Stimulated activated CD8-positive, alpha-beta memory T cell treated with anti-CD3 and anti-CD28 coated beads, Interleukin-4, amount 100 ng/mL, for 24 hours (primary cell): ENCODE data around the gene HEATR5A.
"Not testable (repeated sequence)": the region's sequence is repeated elsewhere in the genome, so short reads cannot be mapped to it uniquely, and the experiment has no call there.

Experiments
- DNase-seq: peaks from one replicate; pipeline ENCODE4 v3.0.0-alpha.2; 2020; ENCODE audit warnings: low read depth

The HEATR5A gene

DNA sequence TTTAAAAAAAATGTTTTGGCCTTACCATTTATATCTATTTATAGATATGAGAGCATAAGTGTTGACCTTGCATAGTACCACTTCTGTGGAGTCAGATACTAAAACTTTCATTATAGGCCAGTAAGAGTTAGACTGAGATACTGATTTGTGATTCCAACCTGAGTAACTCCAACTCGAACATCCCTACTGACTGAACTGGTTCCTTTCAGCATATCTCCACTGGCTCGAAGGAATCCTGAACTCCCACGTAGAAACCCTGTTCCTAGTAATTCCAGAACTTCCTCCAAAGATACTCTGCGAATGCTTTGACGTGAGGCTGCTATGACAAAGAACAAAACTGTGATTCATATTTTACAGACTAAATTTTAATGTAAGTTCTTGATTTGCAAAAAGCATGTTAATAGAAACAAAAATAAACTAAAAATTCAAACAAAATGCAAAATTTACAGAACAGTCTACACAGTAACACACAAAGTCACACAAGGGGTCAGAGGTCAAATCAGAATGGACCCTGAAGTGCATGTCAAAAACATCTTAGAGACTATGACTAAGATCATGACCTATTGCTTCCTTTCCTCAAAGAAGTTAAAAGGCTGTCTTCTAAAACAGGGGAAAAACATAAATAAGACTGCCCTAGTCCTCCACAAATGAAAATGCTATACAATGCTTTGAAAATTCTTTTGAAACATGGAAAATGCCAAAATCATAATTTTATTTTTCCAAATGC is 31.5 kb downstream of the HEATR5A start:
- DNase-seq: no peak

DNA sequence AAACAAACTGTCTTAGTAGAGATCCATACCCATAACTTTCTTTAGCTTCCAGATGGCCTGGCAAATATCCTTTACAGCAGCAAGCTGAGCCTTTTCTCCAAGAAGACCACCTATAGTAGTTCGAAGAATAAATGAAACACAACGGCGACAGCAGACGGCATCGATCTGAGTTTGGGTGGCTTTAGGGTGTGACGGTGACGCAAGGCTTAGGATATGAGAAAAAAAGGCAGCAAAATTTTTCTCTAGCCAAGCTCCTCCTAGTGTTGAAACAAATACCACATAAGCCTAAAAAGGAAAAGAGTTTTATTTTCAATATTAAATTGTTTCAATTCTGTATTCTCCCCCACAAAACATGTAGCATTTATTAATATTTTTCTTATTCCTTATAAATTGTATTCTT is 33.3 kb downstream of the HEATR5A start:
- no peak for DNase-seq

DNA sequence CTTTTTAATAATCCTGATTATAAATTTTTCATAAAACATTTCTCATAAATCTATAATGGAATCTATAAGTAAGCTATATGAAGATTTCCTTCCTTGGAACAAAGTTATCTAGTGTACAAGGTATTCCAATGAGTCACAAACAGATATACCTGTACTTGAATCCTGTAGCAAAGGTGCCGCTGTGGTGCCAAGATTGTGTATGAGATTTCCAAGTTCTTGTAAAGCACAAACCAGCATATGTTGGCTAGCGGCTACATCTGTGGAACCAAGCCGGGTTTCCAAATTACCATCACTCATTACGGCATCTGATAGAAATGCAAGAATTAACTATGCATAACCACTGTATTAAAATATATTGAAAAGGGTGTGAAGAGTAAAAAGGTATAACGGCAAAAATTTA is 34.1 kb downstream of the HEATR5A start:
- DNase-seq: no peak

DNA sequence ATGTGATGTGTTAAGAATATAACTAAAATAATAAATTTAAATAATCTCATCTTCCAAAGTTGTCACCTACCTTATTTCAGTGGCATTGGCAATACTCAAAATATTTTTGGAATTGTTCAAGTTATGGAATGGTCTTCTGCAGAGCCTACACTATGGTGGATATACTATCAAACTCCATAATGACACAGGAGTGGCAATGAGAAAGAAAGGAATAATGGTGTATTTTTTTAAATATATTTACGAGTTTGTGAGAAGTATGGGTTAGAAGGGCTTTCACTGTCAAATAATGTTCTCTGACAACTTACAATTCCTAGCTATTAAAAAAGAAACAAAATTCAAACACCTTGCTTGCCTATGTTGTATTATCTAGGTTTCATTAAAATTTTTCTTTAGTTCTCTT is 38.1 kb downstream of the HEATR5A start:
- DNase-seq: no peak

DNA sequence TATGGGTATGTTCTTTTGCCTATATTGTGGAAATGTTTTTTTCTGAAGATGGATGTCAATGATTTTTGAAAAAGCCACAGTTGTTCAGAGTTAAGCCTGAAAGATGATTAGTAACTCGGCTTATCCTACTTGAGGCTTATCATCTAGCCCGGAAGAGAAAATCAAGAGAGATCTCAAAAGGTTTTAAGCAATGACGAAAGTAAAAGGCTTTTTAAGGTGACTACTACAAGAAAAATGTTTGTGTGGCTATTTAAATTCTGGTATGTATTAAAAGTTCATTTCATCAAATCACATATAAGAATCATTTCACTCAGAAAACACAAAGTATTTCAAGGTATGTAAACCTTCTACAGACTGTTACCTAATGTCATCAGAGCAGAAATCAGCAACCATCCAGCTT is 40.2 kb downstream of the HEATR5A start:
- DNase-seq: no peak

DNA sequence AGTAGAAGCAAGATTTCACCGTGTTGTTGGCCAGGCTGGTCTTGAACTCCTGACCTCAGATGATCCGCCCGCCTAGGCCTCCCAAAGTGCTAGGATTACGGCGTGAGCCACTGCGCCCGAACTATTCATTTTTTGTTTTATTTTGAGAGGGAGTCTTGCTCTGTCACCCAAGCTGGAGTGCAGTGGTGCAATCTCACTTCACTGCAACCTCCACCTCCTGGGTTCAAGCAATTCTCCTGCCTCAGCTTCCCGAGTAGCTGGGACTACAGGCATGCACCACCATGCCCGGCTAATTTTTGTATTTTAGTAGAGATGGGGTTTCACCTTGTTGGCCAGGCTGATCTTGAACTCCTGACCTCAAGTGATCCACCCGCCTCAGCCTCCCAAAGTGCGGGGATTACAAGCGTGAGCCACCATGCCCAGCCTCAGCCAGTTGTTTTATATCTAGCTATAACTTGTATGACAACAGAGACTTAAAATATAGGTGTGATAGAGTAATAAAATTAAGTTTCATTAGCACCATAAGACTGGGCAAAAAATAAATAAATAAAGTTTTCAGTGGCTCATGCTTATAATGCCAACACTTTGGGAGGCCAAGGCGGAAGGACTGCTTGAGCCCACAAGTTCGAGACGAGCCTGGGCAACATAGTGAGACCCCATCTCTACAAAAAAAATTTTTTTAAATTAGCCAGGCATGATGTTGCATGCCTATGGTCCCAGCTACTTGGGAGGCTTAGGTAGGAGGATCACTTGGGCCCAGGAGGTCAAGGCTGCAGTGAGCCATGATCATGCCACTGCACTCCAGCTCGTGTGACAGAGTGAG is 41.0 kb downstream of the HEATR5A start:
- DNase-seq: not testable (repeated sequence)

DNA sequence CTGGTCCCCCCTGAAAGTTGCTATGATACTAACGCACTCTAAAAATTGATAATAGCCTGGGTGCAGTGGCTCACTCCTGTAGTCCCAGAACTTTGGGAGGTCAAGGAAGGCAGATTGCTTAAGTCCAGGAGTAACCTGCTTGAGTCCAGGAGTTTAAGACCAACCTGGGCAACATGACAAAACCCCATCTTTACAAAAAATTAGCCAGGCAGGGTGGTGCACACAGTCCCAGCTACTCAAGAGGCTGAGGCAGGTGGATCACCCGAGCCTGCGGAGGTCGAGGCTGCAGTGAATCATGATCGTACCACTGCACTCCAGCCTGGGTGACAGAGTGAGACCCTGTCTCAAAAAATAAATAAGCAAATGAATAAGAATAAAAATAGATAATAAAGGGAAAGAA is 42.9 kb downstream of the HEATR5A start:
- no peak for DNase-seq

DNA sequence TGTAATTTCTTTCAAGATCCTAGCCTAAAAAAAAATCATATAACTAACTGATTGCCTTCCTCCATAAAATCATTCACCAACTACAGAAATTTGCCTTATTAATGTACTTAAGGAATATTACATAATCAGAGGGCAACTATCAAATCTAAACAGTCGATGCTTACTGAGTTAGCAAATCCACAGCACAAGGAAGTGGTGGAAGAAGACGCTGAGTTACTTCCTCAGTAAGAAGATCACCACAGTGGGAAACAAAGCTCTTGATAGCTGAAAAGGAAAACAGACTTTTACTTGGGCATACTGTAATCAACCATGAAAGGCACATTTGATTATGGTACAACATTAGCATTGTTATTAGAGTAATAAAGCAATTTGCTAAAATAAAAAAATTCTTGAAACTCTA is 48.7 kb downstream of the HEATR5A start:
- no peak for DNase-seq

DNA sequence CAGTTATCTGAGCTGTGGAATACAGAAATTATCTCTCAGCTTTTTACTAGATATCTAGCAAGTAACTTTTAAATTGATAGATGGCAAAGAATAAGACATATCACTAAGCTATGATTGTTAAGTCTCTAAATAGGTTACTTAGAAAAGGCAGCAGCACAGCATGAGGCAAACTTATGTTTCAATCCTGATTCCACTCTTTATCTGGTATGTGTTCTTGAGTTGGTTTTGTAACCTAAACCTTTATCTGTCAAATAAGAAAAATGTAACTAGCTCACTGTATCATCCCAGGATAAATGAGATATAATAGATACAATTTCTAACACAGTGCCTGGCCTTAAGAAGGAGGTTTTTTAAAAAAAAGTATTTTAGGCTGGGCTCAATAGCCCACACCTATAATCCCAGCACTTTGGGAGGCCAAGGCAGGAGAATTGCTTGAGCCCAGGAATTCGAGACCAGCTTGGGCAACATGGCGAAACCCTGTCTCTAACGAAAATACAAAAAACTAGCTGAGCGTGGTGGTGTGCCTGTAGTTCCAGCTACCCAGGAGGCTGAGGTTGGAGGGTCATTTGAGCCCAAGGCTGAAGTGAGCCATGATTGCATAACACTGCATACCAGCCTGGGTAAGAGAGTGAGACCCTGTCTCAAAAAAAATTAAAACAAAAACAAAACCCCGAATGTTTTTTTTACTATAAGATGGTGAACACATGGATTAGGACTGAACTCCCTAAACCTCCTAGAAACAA is 56.8 kb downstream of the HEATR5A start:
- no peak for DNase-seq

DNA sequence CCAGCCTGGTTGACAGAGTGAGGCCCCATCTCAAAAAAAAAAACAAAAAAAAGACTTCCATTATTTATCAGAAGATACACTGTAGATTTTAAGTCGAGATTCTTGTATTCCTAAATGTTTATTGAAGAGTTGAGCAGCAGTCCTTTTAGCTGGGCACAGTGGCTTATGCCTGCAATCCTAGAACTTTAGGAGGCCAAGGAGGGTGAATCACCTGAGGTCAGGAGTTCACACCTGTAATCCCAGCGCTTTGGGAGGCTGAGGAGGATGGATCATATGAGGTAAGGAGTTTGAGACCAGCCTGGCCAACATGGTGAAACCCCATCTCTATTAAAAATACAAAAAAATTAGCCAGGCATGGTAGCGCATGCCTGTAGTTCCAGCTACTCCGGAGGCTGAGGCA is 57.6 kb downstream of the HEATR5A start:
- DNase-seq: no peak

DNA sequence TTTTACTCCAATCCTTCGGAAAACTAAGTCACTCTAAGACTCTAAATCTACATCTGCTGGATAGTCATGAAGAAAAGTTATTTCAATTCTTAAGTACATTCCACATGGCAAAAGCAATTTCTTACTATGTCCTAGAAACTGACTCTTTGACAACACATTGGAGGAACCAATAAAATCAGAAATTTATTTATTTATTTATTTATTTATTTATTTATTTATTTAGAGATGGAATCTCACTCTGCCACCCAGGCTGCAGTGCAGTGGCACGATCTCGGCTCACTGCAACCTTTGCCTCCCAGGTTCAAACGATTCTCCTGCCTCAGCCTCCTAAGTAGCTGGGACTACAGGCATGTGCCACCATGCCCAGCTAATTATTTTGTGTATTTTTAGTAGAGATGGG is 58.6 kb downstream of the HEATR5A start:
- not testable (repeated sequence) for DNase-seq

DNA sequence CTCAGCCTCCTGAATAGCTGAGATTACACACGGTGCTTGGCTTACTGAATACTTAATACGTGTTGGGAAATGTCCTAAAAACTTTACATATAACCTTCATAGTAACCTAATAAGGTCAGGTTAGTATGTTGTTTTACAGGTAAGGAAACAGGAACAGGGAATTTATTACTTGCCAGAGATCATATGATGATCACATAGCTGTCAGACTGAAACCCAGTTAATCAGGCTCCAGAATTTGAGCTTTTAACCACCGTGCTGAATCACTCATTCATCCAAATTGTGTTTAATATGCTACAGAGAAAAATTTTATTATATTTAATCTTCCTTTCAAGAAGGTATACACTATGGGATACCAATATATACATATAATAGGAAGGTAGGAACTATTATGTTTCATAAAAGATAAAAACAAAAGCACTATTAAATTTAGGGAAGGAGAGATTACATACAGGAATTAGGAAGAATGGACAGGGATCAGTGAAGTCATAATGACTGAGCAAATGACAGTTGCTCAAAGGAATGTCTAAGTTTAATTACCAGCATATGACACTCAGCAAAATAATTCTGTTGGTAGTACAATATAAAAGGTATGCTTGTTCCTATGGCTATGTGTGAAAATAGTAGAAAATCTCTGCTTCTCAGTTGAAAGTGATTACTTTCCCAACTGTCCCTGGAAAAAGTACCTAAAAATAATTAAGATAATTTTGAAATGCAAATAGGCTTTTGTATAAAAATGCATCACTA is 59.3 kb downstream of the HEATR5A start:
- DNase-seq: no peak

DNA sequence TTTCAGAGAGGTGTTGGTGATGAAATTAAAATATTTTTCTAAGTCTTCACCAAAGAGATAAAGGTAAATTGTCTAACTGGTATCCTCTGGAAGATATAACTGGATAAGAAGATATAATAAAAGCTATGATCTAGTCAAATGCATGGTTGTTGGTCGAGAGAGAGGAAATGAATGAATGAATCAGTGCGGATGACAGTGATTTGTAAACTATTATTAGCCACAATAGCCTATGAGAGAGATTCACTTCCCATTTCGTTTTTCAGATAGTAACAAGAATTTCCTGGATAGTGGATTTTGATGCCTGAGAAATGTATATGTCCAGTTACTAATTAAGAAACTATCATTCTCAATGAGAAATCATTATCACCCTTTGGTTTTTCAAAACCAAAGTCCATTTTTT is 63.1 kb downstream of the HEATR5A start:
- no peak for DNase-seq

DNA sequence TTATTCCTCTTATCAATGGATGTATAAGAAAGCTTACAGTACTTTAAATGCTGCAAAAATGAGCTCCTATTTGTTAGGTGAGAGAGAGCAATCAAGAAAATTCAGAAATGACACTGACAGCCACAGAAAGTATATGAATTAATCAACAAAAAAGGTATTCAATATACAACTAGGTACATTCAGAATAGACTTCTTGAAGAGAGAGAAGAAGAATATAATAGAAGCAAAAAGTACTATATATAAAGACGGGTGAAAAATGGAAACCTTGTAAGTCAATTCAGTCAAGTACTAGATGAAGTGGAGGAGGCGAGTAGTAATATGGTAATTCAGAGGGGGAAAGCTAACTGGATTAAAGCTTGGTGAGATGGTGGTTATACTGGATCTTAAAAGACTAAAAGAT is 74.3 kb downstream of the HEATR5A start:
- DNase-seq: no peak

DNA sequence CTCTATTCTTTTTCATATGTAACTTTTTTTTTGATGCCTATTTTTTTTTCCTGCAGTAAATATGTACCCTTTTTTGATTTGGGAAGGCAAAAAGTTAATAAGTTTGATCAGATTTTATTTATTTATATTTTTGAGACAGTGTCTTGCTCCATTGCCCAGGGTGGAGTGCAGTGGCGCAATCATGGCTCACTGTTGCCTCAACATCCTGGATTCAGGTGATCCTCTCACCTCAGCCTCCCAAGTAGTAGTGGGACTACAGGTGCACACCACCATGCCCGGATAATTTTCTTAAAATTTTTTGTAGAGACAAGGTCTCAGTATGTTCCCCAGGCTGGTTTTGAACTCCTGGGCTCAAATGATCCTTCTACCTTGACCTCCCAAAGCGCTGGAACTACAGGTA is 79.1 kb downstream of the HEATR5A start:
- no peak for DNase-seq

DNA sequence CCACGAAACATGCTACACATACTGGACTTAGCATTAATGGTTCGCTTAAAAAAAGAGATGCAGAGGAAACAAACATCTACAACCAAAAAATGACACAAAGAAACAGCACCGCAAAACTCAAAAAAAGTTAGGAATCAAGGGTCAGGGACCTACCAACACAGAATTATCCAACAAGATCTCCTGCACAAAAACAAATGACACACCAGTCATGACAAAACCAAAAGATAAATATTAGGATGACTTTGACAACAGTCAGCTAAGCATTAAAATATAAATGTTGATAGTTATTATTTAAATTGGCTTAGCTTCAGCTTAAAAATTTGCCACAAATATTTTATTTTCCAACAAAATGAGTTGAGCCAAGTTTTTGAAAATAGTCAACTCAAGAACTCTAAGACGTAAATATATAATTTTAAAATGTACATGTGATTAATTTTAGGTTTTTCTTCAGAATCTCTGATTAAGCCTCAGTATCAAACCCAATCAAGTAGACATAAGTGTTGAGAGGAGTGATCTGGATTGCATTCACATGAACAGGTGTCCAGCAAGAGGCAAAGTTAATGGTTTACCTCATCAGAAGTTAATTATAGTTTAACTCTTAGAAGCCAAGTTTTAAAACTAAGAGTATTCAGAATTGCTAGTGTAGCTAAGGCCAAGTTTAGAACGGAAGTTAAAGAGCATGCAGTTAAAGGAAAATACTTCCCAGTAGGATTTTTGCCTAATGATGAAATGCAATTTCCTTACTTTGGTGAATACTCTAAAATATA is 79.9 kb downstream of the HEATR5A start:
- no peak for DNase-seq

DNA sequence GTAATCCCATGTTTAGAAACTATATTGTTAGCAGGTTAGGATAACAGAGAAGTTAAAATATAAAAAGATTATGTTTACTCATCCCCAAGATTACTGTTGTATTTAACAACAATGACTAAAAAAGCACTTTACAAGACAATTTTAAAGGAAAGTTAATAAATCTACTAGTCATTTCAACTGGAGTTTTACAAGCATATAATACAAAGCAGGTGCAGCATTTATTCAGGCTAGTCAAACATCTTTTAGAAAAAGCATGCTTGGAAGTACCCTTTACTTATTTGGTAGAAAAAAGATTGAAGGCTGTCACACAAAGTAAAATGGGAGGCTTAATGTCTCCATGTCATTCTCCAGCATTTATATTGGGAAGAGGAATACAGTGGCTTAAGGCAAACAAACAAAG is 80.6 kb downstream of the HEATR5A start:
- DNase-seq: no peak

DNA sequence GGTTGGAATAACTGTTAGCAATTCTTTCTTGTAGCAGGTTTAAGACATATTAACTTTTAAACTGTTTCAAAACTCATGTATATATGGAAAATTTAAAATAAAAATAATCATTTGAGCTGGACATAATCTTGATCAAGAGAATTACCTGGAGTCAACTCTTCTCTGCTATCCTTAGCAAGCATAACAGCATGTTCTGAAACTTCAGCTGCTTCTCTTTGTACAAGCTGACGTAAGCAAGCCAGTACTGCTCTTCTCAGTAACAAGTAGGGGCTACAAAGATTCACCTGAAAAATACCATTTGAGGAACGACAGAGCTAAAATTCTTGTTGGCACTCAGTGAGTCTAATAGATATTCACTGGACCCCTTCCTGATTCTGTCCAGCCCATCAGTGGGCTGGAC is 83.0 kb downstream of the HEATR5A start:
- no peak for DNase-seq

DNA sequence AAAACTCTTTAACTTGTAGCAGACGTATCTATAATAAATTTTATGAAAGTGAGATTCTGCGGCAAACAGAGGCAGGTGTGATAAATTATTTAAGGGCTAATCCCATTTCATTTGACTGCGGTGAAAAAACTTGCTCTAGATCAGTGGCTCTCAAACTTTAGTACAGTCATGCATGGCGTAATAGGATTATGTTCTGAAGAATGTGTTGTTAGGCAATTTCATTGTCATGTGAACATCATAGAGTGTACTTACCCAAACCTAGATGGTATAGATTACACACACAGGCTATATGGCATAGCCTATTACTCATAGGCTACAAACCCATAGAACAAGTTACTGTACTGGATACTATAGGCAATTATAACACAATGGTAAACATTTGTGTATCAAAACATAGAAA is 83.7 kb downstream of the HEATR5A start:
- DNase-seq: no peak

DNA sequence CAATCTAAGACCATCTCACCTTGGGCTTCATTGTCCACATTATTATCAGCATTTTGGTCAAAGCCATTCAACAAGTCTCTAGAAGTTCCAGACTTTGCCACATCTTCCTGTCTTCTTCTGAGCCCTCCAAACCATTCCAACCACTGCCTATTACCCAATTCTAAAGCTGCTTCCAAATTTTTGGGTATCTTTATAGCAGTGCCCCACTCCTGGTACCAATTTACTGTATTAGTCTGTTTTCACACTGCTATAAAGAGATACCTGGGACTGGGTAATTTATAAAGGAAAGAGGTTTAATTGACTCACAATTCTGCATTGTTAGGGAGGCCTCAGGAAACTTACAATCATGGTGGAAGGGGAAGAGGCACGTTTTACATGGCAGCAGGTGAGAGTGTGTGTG is 89.0 kb downstream of the HEATR5A start:
- DNase-seq: not testable (repeated sequence)

DNA sequence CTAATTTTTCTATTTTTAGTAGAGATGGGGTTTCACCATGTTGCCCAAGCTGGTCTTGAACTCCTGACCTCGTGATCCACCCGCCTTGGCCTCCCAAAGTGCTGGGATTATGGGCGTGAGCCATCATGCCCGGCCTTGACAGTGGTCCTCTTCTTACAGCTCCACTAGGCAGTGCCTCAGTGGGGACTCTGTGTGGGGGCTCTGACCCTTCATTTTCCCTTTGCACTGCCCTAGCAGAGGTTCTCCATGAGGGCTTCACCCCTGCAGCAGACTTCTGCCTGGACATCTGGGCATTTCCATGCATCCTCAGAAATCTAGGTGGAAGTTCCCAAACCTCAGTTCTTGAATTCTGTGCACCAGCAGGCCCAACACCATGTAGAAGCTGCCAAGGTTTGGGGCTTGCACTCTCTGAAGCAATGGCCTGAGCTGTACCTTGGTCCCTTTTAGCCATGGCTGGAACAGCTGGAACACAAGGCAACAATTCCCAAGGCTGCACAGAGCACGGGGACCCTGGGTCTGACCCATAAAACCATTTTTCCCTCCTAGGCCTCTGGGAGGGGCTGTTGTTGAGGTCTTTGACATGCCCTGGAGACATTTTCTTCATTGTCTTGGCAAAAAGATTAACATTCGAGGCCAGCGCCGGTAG is 90.4 kb downstream of the HEATR5A start:
- not testable (repeated sequence) for DNase-seq
